Upper lobe of left lung (tissue), 6 donors: Measurements from ENCODE around the gene KLHL8. TPM values are rescaled to one million over a fixed set of nuclear protein-coding genes. Genes with fewer than 3 reads are reported as not detected.

Source experiments
- ATAC-seq, 2 donors: fragments of 200-7000 bp; cut with Tn5 transposase; one replicate each; pipeline ENCODE4 v1.9.1; 2022; ENCODE audit warnings: mild to moderate bottlenecking in 2 of 2, moderate library complexity in 2 of 2; ENCODE audit not compliant: low FRiP score in 2 of 2
- DNase-seq, 2 donors: peaks; one replicate each; pipeline ENCODE4 v3.0.0-alpha.2; 2019 to 2020
- H3K27ac ChIP-seq, 4 donors: fragments of 200-600 bp; sonication (generic); one replicate each; pipeline ENCODE4 v1.5.1; 2016 to 2019
- H3K27me3 ChIP-seq, 4 donors: fragments of 200-600 bp; sonication (generic); one replicate each; pipeline ENCODE4 v1.5.1; 2017 to 2019
- H3K36me3 ChIP-seq, 4 donors: fragments of 200-600 bp; sonication (generic); one replicate each; pipeline ENCODE4 v1.5.1; 2016 to 2019
- H3K4me1 ChIP-seq, 4 donors: fragments of 200-600 bp; sonication (generic); one replicate each; pipeline ENCODE4 v1.5.1; 2018 to 2019
- H3K4me3 ChIP-seq, 4 donors: fragments of 200-600 bp; sonication (generic); one replicate each; pipeline ENCODE4 v1.5.1; 2017 to 2019; ENCODE audit warnings: mild to moderate bottlenecking in 2 of 4, moderate library complexity in 1 of 4
- H3K9me3 ChIP-seq, 4 donors: fragments of 200-600 bp; sonication (generic); one replicate each; pipeline ENCODE4 v1.5.1; 2018 to 2019
- EP300 ChIP-seq, 4 donors: sonication (generic); formaldehyde crosslinking; IDR thresholded peaks; one replicate each; pipeline ENCODE4 v1.5.1; 2017; ENCODE audit warnings: antibody characterized with exemption in 4 of 4, control low read depth in 2 of 4
- POLR2A ChIP-seq, 4 donors: fragments of 450-650 bp; IDR thresholded peaks; one replicate each; pipeline ENCODE4 v1.5.1; 2016 to 2017; ENCODE audit warnings: antibody characterized with exemption in 4 of 4, mild to moderate bottlenecking in 2 of 4
- POLR2AphosphoS5 ChIP-seq, 2 donors: sonication (generic); formaldehyde crosslinking; IDR thresholded peaks; one replicate each; pipeline ENCODE4 v1.5.1; 2017; ENCODE audit warnings: antibody characterized with exemption in 2 of 2
- WGBS, 2 donors: methylation state at CpG; one replicate each; pipeline ENCODE4 v1.1.5; 2017 to 2018; 5-methylcytosine and 5-hydroxymethylcytosine counted together
- total RNA-seq, 6 donors: library from RNA; depleted of rRNA in 4 of 6; stranded (reverse); fragments of >200 nt in 4 of 6; gene quantifications; one replicate each; pipeline versions ENCODE4 v1.1.0 to v1.2.1, GENCODE V29; 2016 to 2021
- TF ChIP-seq, protein P1 (sequence below), 6 experiments: fragments of 450-650 bp in 4 of 6; fragments of 200-600 bp in 2 of 6; sonication (generic) in 2 of 6; IDR thresholded peaks; one replicate each; pipeline ENCODE4 v1.5.1; 2016 to 2019; ENCODE audit warnings: antibody characterized with exemption in 6 of 6
- donor health status: DM: no; HTN: no; CAD: no; lungs with moderate emphysema.
- donor health status: DM: no; HTN: yes; CAD: no; lungs with severe emphysema.

The KLHL8 gene
- total RNA-seq, 6 donors from 2014 or later = 8.2 to 18.8 (median 11.9) TPM

DNA sequence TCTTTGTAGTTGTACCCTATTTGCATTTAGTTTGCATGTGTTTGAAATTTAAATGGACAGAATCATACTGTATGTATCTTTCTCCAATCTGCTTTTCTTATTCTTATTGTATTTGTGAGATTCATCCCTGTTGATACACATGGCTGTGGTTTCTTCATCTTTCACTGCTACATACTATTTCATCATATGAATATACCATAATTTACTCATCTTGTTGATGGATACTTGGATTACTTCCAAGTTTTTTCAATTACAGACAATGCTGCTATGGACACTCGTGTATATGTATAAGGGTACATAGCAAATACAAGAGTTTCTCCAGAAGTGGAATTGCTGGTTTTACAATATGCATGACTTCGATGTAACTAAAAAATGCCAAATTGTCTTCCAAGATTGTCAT is 11.8 kb upstream of the KLHL8 start:
- no peak for ATAC-seq
- Histone ChIP-seq H3K36me3 (no peaks in the 10 kb centered on the region), H3K9me3 (no peaks in the 10 kb centered on the region), H3K4me3 (no peak overlapping the region), H3K4me1 (peaks cover 0 to 6% (median 3%) of the 10 kb centered on the region in 4 donors), H3K27ac (no peak overlapping the region), H3K27me3 (no peaks in the 10 kb centered on the region)
- WGBS, 2 donors = 66 to 71% methylated on average over 2 of the region's 2 CpGs
- TF ChIP-seq EP300 (IDR thresholded peaks at IDR 0.05) (no peak), POLR2AphosphoS5 (IDR thresholded peaks at IDR 0.05) (no peak), POLR2A (IDR thresholded peaks at IDR 0.05) (no peak)
- TF ChIP-seq, protein P1, sequence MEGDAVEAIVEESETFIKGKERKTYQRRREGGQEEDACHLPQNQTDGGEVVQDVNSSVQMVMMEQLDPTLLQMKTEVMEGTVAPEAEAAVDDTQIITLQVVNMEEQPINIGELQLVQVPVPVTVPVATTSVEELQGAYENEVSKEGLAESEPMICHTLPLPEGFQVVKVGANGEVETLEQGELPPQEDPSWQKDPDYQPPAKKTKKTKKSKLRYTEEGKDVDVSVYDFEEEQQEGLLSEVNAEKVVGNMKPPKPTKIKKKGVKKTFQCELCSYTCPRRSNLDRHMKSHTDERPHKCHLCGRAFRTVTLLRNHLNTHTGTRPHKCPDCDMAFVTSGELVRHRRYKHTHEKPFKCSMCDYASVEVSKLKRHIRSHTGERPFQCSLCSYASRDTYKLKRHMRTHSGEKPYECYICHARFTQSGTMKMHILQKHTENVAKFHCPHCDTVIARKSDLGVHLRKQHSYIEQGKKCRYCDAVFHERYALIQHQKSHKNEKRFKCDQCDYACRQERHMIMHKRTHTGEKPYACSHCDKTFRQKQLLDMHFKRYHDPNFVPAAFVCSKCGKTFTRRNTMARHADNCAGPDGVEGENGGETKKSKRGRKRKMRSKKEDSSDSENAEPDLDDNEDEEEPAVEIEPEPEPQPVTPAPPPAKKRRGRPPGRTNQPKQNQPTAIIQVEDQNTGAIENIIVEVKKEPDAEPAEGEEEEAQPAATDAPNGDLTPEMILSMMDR (IDR thresholded peaks at IDR 0.05) = no peak
- no peak for DNase-seq

DNA sequence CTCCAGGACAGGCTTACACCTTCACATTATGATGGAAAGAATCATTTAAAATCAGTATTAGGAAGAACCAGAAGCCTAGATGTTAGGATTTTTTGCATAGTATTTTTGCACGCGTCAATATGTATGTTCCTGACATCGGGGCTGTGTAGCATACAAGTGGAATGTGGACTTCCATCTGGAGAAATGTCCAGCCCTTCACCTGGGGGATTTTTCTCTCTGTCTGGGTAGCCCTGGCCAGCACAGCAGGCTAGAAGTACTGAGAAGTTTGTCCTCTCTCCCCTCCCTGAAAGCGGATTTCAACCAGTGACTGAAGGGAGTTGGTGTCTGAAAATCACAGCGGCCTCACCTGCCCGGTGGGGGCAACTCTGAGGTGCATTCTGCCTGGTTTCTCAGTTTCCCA is 10.4 kb upstream of the KLHL8 start:
- no peak for DNase-seq
- no peak for TF ChIP-seq POLR2A (IDR thresholded peaks at IDR 0.05)
- TF ChIP-seq, protein P1 (IDR thresholded peaks at IDR 0.05) = no peak
- TF ChIP-seq POLR2AphosphoS5 (IDR thresholded peaks at IDR 0.05) = no peak
- no peak for TF ChIP-seq EP300 (IDR thresholded peaks at IDR 0.05)

GRCh38 chr4:87229979-87230378 is 9.6 kb upstream of the KLHL8 start:
- peak overlapping the region in 2 of 4 donors; percentile 30 to 35 for H3K27ac ChIP-seq
- H3K9me3 ChIP-seq = no peaks in the 10 kb centered on the region
- no peaks in the 10 kb centered on the region for H3K27me3 ChIP-seq
- no peak overlapping the region for H3K4me3 ChIP-seq
- ATAC-seq (peak in 1 of 2 donors; percentile 49), DNase-seq (peak in 1 of 2 donors; percentile 43)
- H3K4me1 ChIP-seq = peaks cover 0 to 6% (median 0%) of the 10 kb centered on the region in 4 donors
- TF ChIP-seq POLR2AphosphoS5 (IDR thresholded peaks at IDR 0.05) (no peak), EP300 (IDR thresholded peaks at IDR 0.05) (peak in 1 of 4 donors; percentile 41), POLR2A (IDR thresholded peaks at IDR 0.05) (no peak)
- TF ChIP-seq, protein P1 (IDR thresholded peaks at IDR 0.05) = no peak
- no peaks in the 10 kb centered on the region for H3K36me3 ChIP-seq
- 41 to 64% methylated on average over 3 of the region's 3 CpGs for WGBS, 2 donors

More for the DNA sequence above, 10.4 kb upstream of the KLHL8 start:
- no peak overlapping the region for H3K4me3 ChIP-seq
- H3K27me3 ChIP-seq = no peaks in the 10 kb centered on the region
- no peaks in the 10 kb centered on the region for H3K36me3 ChIP-seq
- H3K27ac ChIP-seq = no peak overlapping the region
- no peak for ATAC-seq
- WGBS, 2 donors = 83 to 84% methylated on average over 6 of the region's 6 CpGs
- no peaks in the 10 kb centered on the region for H3K9me3 ChIP-seq
- H3K4me1 ChIP-seq = peaks cover 0 to 6% (median 3%) of the 10 kb centered on the region in 4 donors

DNA sequence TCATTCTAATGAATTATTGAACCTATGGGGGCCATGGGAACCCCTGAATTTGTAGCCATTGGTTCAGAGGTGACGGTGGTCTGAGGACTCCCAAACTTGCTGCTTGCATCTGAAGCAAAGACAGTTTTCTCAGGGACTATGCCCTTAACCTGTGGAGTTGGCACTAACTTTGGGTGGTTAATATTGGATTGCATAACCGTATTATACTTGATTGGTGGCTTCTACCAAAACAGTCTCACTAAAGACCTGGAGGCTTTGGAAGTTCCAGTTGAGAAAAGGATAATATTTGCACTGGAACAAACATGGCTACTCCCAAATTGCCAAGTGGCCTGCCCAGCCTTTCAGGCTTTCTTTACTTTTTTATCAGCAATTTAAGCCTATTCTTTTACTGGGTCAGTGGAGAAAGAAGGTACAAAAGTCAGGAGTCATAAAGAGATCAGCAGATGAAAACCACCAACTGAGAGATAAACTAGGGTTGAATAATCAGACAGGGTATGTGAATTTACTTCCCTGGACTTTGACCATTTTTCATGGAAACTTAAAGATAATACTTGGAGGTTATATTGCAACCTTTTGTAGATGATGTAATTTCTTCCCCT is 7.9 kb upstream of the KLHL8 start:
- no peaks in the 10 kb centered on the region for H3K27me3 ChIP-seq
- ATAC-seq (no peak), DNase-seq (no peak)
- no peaks in the 10 kb centered on the region for H3K36me3 ChIP-seq
- TF ChIP-seq POLR2AphosphoS5 (IDR thresholded peaks at IDR 0.05) (no peak), POLR2A (IDR thresholded peaks at IDR 0.05) (no peak), EP300 (IDR thresholded peaks at IDR 0.05) (no peak)
- TF ChIP-seq, protein P1 (IDR thresholded peaks at IDR 0.05) = no peak
- WGBS, 2 donors = 75 to 100% methylated on average over 2 of the region's 2 CpGs
- H3K4me1 ChIP-seq = peaks cover 0 to 6% (median 0%) of the 10 kb centered on the region in 4 donors
- no peak overlapping the region for H3K27ac ChIP-seq
- no peak overlapping the region for H3K4me3 ChIP-seq
- no peaks in the 10 kb centered on the region for H3K9me3 ChIP-seq

GRCh38 chr4:87227751-87228151 is 7.3 kb upstream of the KLHL8 start:
- Histone ChIP-seq H3K4me3 (no peak overlapping the region), H3K4me1 (peaks cover 0 to 6% (median 0%) of the 10 kb centered on the region in 4 donors), H3K27ac (no peak overlapping the region), H3K27me3 (no peaks in the 10 kb centered on the region), H3K9me3 (no peaks in the 10 kb centered on the region), H3K36me3 (no peaks in the 10 kb centered on the region)
- WGBS, 2 donors = 92 to 95% methylated on average over 1 of the region's 1 CpG
- DNase-seq (no peak), ATAC-seq (no peak)
- no peak for TF ChIP-seq POLR2A (IDR thresholded peaks at IDR 0.05)
- no peak for TF ChIP-seq EP300 (IDR thresholded peaks at IDR 0.05)
- TF ChIP-seq, protein P1 (IDR thresholded peaks at IDR 0.05) = no peak
- no peak for TF ChIP-seq POLR2AphosphoS5 (IDR thresholded peaks at IDR 0.05)
